GM12865 (cell line): ENCODE measurements around the gene DUSP1.

Source experiments
- DNase-seq: peaks from one replicate; pipeline ENCODE4 v3.0.0; 2010; ENCODE audit warnings: low read depth
- H3K4me3 ChIP-seq: 2 replicates; pipeline ENCODE4 v1.5.1; 2011; ENCODE audit warnings: mild to moderate bottlenecking, low read depth, low read length, control low read depth
- CTCF ChIP-seq: IDR thresholded peaks from 2 replicates; pipeline ENCODE4 v1.5.1; 2011; ENCODE audit warnings: low read length, control low read depth, low read depth, inconsistent platforms; ENCODE audit not compliant: insufficient read depth; ENCODE audit errors: missing control alignments

The DUSP1 gene

DNA sequence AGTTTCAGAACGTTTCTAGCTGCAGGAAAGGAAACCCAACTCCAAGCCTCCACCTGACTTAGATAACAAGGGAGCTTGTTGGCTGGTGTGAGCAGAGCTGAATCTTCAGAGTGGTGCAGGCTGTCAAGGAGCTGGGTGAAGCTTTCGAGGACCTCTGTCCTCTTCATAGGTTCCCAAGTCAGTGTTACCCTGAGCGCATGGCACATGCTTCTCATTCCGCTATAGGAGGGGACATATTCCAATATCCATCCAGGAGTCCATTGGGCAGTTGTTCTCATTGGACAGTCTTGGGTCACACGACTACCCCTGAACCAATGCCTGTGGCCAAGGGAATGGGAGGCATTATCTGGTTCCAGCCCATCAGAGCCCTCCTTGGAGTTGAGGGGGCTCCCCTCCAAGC is 50.3 kb downstream of the DUSP1 start:
- H3K4me3 ChIP-seq = no peak overlapping the region
- DNase-seq = no peak
- TF ChIP-seq CTCF = no peak

- no peak for DNase-seq
- TF ChIP-seq CTCF = no peak
Measured at GRCh38 chr5:172719211-172719610, 51.8 kb downstream of the DUSP1 start.

DNA sequence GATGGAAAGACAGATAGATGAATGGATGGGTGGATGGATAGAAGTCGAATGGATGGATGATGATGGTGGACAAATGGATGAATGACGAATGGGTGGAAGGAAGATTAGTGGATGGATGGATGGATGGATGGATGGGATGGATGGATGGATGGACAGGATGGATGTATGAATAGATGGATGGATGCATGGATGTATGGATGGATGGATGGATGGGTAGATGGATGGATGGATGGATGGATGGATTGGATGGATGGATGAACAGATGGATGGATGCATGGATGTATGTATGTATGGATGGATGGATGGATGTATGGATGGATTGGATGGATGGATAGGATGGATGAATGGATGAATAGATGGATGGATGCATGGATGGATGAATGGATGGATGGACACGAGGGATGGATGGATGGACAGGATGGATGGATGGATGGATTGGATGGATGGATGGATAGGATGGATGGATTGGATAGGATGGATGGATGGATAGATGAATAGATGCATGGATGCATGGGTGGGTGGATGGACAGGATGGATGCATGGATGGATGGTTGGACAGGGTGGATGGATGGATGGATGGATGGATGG is 52.4 kb downstream of the DUSP1 start:
- no peak for DNase-seq
- H3K4me3 ChIP-seq = no peak overlapping the region
- TF ChIP-seq CTCF = no peak

More at GRCh38 chr5:172719211-172719610, 51.8 kb downstream of the DUSP1 start:
- no peak overlapping the region for H3K4me3 ChIP-seq
